WTC11 (cell line): ENCODE data around the gene TMPRSS6. TPM values are rescaled to one million over a fixed set of nuclear protein-coding genes. Genes with fewer than 3 reads are reported as not detected.

Experiments used
- ATAC-seq: fragments of 200-7000 bp; cut with Tn5 transposase; 2 replicates; pipeline ENCODE4 v1.10.0; 2021; ENCODE audit warnings: mild to moderate bottlenecking, moderate library complexity
- CTCF ChIA-PET: fragments of 300-600 bp; sonication (Branson Sonifier 250); formaldehyde crosslinking; loops from one replicate; lab custom pipeline; 2021; ENCODE audit warnings: antibody characterized with exemption; lab: Charles Lee
- POLR2A ChIA-PET: fragments of 350-600 bp; sonication (Branson Sonifier 250); formaldehyde crosslinking; loops from one replicate; lab custom pipeline; 2021; ENCODE audit warnings: antibody characterized with exemption; lab: Charles Lee
- DNase-seq: peaks from one replicate; pipeline ENCODE4 v3.0.0; 2021; ENCODE audit warnings: low spot score
- H3K27ac Mint-ChIP-seq: 2 replicates; pipeline ENCODE4 v1.8.0; 2021; ENCODE audit warnings: mixed read lengths
- H3K27me3 Mint-ChIP-seq: 2 replicates; pipeline ENCODE4 v1.8.0; 2021; ENCODE audit warnings: low read depth, mild to moderate bottlenecking, moderate library complexity, mixed read lengths
- H3K36me3 Mint-ChIP-seq: 2 replicates; pipeline ENCODE4 v1.8.0; 2021; ENCODE audit warnings: mixed read lengths
- H3K4me1 Mint-ChIP-seq: 2 replicates; pipeline ENCODE4 v1.8.0; 2022; ENCODE audit warnings: mixed read lengths
- H3K4me3 Mint-ChIP-seq: 2 replicates; pipeline ENCODE4 v1.8.0; 2021; ENCODE audit warnings: mild to moderate bottlenecking, moderate library complexity, mixed read lengths
- H3K9me3 Mint-ChIP-seq: 2 replicates; pipeline ENCODE4 v1.8.0; 2021; ENCODE audit warnings: mixed read lengths
- CREB1 ChIP-seq: sonication (generic); formaldehyde crosslinking; IDR thresholded peaks from 2 replicates; pipeline ENCODE4 v1.8.0; 2023; ENCODE audit warnings: mild to moderate bottlenecking, missing genetic modification reagents
- CREM ChIP-seq: sonication (generic); formaldehyde crosslinking; IDR thresholded peaks from 2 replicates; pipeline ENCODE4 v1.8.1; 2022; ENCODE audit warnings: mild to moderate bottlenecking, missing genetic modification reagents, moderate library complexity
- EMX1 ChIP-seq: fragments of 250-450 bp; sonication (Bioruptor Pico); IDR thresholded peaks from 2 replicates; pipeline ENCODE4 v1.8.0; 2021; ENCODE audit warnings: mild to moderate bottlenecking
- FOXK1 ChIP-seq: sonication (generic); formaldehyde crosslinking; IDR thresholded peaks from 2 replicates; pipeline ENCODE4 v1.8.0; 2022; ENCODE audit warnings: mild to moderate bottlenecking, moderate library complexity, missing genetic modification reagents
- OVOL2 ChIP-seq: fragments of 250-450 bp; sonication (Bioruptor Pico); IDR thresholded peaks from 2 replicates; pipeline ENCODE4 v1.9.0; 2021; ENCODE audit warnings: mild to moderate bottlenecking, borderline replicate concordance
- RELA ChIP-seq: sonication (generic); formaldehyde crosslinking; IDR thresholded peaks from 2 replicates; pipeline ENCODE4 v1.8.1; 2022; ENCODE audit warnings: missing genetic modification reagents, mild to moderate bottlenecking, borderline replicate concordance
- TEAD1 ChIP-seq: sonication (generic); formaldehyde crosslinking; IDR thresholded peaks from 2 replicates; pipeline ENCODE4 v1.8.0; 2022; ENCODE audit warnings: mild to moderate bottlenecking, missing genetic modification reagents
- ZBTB21 ChIP-seq: sonication (generic); formaldehyde crosslinking; IDR thresholded peaks from 2 replicates; pipeline ENCODE4 v1.8.1; 2023; ENCODE audit warnings: mild to moderate bottlenecking, missing genetic modification reagents, borderline replicate concordance
- ZNF317 ChIP-seq: sonication (generic); formaldehyde crosslinking; IDR thresholded peaks from 2 replicates; pipeline ENCODE4 v1.8.1; 2023; ENCODE audit warnings: low read depth, mild to moderate bottlenecking, moderate library complexity, missing genetic modification reagents, borderline replicate concordance
- total RNA-seq: library from RNA; stranded (reverse); gene quantifications from 3 replicates; pipeline ENCODE4 v1.2.3, GENCODE V29; 2021
- TF ChIP-seq, protein P1 (sequence below): sonication (generic); formaldehyde crosslinking; IDR thresholded peaks from 2 replicates; pipeline ENCODE4 v1.8.0; 2023; ENCODE audit warnings: missing genetic modification reagents, mild to moderate bottlenecking, borderline replicate concordance
- TF ChIP-seq, protein P2 (sequence below): sonication (generic); formaldehyde crosslinking; IDR thresholded peaks from 2 replicates; pipeline ENCODE4 v1.8.0; 2022; ENCODE audit warnings: mild to moderate bottlenecking, missing genetic modification reagents
- TF ChIP-seq, protein P3 (sequence below): sonication (generic); formaldehyde crosslinking; IDR thresholded peaks from 2 replicates; pipeline ENCODE4 v1.8.0; 2022; ENCODE audit warnings: mild to moderate bottlenecking, missing genetic modification reagents
- TF ChIP-seq, protein P4 (sequence below): fragments of 250-450 bp; sonication (Bioruptor Pico); IDR thresholded peaks from 2 replicates; pipeline ENCODE4 v1.9.0; 2021; ENCODE audit warnings: mild to moderate bottlenecking
- TF ChIP-seq, protein P5 (sequence below): sonication (generic); formaldehyde crosslinking; conservative IDR thresholded peaks from 2 replicates; pipeline ENCODE4 v1.8.1; 2023; ENCODE audit warnings: mild to moderate bottlenecking, low read depth, missing genetic modification reagents, moderate library complexity

TMPRSS6 gene
- total RNA-seq, 1 experiment from 2014 or later, result 0.11 TPM

DNA sequence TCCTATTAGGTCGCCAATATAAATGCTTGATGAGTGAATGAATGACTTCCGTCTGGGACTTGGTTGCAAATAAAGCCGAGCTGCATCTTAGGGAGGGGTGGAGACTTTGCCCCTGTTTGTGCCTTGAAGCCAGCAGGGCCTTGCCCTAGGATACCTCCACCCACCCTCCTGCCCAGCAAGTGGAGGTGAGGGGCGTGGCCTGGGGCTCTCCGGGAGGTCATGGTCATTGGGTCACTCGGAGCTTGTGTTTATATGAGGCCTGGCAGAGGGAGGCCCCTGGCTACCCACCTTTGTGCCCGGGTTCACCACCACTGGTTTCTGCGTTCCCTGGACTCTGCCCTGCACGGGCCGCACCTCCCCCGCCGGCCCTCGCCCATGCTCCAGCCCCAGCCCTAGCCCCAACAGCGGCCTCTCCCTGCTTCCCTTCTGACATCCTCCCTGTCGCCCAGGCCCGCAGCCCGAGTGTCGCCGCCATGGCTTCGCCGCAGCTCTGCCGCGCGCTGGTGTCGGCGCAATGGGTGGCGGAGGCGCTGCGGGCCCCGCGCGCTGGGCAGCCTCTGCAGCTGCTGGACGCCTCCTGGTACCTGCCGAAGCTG is 85.7 kb downstream of the TMPRSS6 start:
- Mint-ChIP-seq H3K4me1 (peaks cover 22% of the 10 kb centered on the region), H3K27me3 (no peaks in the 10 kb centered on the region), H3K9me3 (no peaks in the 10 kb centered on the region), H3K36me3 (peaks cover 26% of the 10 kb centered on the region), H3K27ac (no peak overlapping the region), H3K4me3 (no peak overlapping the region)
- TF ChIP-seq, protein P1, sequence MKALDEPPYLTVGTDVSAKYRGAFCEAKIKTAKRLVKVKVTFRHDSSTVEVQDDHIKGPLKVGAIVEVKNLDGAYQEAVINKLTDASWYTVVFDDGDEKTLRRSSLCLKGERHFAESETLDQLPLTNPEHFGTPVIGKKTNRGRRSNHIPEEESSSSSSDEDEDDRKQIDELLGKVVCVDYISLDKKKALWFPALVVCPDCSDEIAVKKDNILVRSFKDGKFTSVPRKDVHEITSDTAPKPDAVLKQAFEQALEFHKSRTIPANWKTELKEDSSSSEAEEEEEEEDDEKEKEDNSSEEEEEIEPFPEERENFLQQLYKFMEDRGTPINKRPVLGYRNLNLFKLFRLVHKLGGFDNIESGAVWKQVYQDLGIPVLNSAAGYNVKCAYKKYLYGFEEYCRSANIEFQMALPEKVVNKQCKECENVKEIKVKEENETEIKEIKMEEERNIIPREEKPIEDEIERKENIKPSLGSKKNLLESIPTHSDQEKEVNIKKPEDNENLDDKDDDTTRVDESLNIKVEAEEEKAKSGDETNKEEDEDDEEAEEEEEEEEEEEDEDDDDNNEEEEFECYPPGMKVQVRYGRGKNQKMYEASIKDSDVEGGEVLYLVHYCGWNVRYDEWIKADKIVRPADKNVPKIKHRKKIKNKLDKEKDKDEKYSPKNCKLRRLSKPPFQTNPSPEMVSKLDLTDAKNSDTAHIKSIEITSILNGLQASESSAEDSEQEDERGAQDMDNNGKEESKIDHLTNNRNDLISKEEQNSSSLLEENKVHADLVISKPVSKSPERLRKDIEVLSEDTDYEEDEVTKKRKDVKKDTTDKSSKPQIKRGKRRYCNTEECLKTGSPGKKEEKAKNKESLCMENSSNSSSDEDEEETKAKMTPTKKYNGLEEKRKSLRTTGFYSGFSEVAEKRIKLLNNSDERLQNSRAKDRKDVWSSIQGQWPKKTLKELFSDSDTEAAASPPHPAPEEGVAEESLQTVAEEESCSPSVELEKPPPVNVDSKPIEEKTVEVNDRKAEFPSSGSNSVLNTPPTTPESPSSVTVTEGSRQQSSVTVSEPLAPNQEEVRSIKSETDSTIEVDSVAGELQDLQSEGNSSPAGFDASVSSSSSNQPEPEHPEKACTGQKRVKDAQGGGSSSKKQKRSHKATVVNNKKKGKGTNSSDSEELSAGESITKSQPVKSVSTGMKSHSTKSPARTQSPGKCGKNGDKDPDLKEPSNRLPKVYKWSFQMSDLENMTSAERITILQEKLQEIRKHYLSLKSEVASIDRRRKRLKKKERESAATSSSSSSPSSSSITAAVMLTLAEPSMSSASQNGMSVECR, result no peak
- no peak for TF ChIP-seq TEAD1 (CRISPR knock-in tag)
- TF ChIP-seq, protein P2, sequence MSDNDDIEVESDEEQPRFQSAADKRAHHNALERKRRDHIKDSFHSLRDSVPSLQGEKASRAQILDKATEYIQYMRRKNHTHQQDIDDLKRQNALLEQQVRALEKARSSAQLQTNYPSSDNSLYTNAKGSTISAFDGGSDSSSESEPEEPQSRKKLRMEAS (CRISPR knock-in tag), result no peak
- TF ChIP-seq, protein P3, sequence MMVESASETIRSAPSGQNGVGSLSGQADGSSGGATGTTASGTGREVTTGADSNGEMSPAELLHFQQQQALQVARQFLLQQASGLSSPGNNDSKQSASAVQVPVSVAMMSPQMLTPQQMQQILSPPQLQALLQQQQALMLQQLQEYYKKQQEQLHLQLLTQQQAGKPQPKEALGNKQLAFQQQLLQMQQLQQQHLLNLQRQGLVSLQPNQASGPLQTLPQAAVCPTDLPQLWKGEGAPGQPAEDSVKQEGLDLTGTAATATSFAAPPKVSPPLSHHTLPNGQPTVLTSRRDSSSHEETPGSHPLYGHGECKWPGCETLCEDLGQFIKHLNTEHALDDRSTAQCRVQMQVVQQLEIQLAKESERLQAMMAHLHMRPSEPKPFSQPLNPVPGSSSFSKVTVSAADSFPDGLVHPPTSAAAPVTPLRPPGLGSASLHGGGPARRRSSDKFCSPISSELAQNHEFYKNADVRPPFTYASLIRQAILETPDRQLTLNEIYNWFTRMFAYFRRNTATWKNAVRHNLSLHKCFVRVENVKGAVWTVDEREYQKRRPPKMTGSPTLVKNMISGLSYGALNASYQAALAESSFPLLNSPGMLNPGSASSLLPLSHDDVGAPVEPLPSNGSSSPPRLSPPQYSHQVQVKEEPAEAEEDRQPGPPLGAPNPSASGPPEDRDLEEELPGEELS (CRISPR knock-in tag), result no peak
- TF ChIP-seq CREM (CRISPR knock-in tag), result no peak
- TF ChIP-seq ZBTB21 (CRISPR knock-in tag), result no peak
- TF ChIP-seq, protein P4, sequence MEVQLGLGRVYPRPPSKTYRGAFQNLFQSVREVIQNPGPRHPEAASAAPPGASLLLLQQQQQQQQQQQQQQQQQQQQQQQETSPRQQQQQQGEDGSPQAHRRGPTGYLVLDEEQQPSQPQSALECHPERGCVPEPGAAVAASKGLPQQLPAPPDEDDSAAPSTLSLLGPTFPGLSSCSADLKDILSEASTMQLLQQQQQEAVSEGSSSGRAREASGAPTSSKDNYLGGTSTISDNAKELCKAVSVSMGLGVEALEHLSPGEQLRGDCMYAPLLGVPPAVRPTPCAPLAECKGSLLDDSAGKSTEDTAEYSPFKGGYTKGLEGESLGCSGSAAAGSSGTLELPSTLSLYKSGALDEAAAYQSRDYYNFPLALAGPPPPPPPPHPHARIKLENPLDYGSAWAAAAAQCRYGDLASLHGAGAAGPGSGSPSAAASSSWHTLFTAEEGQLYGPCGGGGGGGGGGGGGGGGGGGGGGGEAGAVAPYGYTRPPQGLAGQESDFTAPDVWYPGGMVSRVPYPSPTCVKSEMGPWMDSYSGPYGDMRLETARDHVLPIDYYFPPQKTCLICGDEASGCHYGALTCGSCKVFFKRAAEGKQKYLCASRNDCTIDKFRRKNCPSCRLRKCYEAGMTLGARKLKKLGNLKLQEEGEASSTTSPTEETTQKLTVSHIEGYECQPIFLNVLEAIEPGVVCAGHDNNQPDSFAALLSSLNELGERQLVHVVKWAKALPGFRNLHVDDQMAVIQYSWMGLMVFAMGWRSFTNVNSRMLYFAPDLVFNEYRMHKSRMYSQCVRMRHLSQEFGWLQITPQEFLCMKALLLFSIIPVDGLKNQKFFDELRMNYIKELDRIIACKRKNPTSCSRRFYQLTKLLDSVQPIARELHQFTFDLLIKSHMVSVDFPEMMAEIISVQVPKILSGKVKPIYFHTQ, result no peak
- TF ChIP-seq OVOL2 (CRISPR knock-in tag), result no peak
- TF ChIP-seq, protein P5, sequence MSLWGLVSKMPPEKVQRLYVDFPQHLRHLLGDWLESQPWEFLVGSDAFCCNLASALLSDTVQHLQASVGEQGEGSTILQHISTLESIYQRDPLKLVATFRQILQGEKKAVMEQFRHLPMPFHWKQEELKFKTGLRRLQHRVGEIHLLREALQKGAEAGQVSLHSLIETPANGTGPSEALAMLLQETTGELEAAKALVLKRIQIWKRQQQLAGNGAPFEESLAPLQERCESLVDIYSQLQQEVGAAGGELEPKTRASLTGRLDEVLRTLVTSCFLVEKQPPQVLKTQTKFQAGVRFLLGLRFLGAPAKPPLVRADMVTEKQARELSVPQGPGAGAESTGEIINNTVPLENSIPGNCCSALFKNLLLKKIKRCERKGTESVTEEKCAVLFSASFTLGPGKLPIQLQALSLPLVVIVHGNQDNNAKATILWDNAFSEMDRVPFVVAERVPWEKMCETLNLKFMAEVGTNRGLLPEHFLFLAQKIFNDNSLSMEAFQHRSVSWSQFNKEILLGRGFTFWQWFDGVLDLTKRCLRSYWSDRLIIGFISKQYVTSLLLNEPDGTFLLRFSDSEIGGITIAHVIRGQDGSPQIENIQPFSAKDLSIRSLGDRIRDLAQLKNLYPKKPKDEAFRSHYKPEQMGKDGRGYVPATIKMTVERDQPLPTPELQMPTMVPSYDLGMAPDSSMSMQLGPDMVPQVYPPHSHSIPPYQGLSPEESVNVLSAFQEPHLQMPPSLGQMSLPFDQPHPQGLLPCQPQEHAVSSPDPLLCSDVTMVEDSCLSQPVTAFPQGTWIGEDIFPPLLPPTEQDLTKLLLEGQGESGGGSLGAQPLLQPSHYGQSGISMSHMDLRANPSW (CRISPR knock-in tag), result no peak
- no peak for TF ChIP-seq FOXK1 (CRISPR knock-in tag)
- no peak for TF ChIP-seq ZNF317 (CRISPR knock-in tag)
- TF ChIP-seq CREB1, result no peak
- no peak for TF ChIP-seq EMX1 (CRISPR knock-in tag)
- no peak for TF ChIP-seq RELA (CRISPR knock-in tag)
- ATAC-seq (no peak), DNase-seq (no peak)
- CTCF ChIA-PET, result interaction anchor here (0.8 to 1.8 kb wide), 3 partner anchors 12 to 168 kb away, joined by 3 to 7 read pairs (median 3); no protein-coding TSS in a partner anchor
- POLR2A ChIA-PET, result interaction anchor here (0.6 kb wide), 1 partner anchor 12 kb away, joined by 5 read pairs; no protein-coding TSS in a partner anchor
